Upper lobe of left lung (tissue), 4 donors: ENCODE measurements around the gene BCL2A1.

ENCODE experiments used
- CTCF ChIP-seq, 6 experiments: fragments of 450-650 bp in 4 of 6; fragments of 200-600 bp in 2 of 6; sonication (generic) in 2 of 6; IDR thresholded peaks; one replicate each; pipeline ENCODE4 v1.5.1; 2016 to 2019; ENCODE audit warnings: antibody characterized with exemption in 6 of 6
- EP300 ChIP-seq, 4 donors: sonication (generic); formaldehyde crosslinking; IDR thresholded peaks; one replicate each; pipeline ENCODE4 v1.5.1; 2017; ENCODE audit warnings: antibody characterized with exemption in 4 of 4, control low read depth in 2 of 4
- POLR2A ChIP-seq, 4 donors: fragments of 450-650 bp; IDR thresholded peaks; one replicate each; pipeline ENCODE4 v1.5.1; 2016 to 2017; ENCODE audit warnings: antibody characterized with exemption in 4 of 4, mild to moderate bottlenecking in 2 of 4
- POLR2AphosphoS5 ChIP-seq, 2 donors: sonication (generic); formaldehyde crosslinking; IDR thresholded peaks; one replicate each; pipeline ENCODE4 v1.5.1; 2017; ENCODE audit warnings: antibody characterized with exemption in 2 of 2

DNA sequence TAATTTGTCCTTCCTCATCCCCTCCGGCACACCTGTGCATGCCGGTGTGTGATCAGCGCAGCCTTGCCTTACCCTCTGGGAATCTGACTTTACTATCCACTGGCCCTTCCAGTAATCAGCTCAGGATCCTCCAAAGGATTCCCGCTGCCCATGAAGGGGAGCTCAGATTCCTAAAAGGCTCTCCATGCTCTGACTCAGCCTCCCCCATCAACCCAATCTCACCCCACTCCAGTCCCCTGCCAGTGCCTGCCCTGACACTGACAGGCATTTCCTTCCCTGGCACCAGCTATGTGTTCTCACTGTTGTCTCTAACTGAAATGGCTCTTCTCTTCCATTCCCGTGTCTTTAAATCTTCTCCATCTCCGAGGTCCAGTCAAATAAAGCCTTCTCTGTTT is 7.3 kb upstream of the BCL2A1 start:
- no peak for TF ChIP-seq POLR2A (IDR thresholded peaks at IDR 0.05)
- no peak for TF ChIP-seq CTCF (IDR thresholded peaks at IDR 0.05)
- TF ChIP-seq POLR2AphosphoS5 (IDR thresholded peaks at IDR 0.05), result no peak
- no peak for TF ChIP-seq EP300 (IDR thresholded peaks at IDR 0.05)
